ENCODE measurements around the gene ERMAP. TPM values are rescaled to one million over a fixed set of nuclear protein-coding genes. Genes with fewer than 3 reads are reported as not detected.

The ERMAP gene
- total and polyA plus RNA-seq, 2 experiments from 2014 or later: 1.2 to 2.2 TPM

DNA sequence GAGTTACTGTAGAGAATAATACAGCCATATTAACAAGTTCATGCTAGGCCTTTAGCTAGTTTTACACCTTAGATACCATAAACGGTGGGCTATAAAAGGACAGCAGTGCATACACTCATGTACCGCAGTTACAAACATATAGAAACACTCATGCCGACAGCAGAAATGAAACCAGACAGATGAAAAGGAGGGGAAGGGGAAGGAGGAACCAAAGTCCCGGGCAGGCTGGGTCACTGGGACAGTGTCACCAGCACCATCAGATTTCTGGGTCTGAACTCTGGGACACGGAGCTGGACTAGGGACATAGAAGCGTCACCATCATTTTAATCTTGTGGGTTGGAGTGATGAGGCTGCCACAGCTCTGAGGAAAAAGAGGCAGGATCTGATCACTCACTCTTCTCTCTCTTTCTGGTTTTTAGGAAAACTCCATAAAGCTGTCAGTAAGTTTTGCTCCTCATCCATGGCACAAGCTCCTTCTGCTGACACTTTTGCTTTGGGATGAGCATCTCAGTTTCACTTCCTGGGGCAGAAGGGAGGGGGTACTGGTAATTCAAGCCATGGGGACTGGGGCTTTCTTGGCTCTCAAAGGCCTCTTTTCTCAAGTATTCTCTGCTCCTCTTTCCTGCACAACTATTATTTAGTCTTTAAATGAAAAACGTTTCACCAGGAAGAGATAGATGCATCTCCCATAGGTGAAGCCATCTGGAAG lies 21.7 kb downstream of the ERMAP start:
- no peaks in the 10 kb centered on the region for H3K4me1 Mint-ChIP-seq
- H3K27me3 Mint-ChIP-seq (ENCODE audit: insufficient read depth, low read depth, poor library complexity): peaks cover 4% of the 10 kb centered on the region
- no peak overlapping the region for H3K4me2 ChIP-seq
- ATAC-seq: no peak
- no peaks in the 10 kb centered on the region for H3K9me3 Mint-ChIP-seq
- no peaks in the 10 kb centered on the region for H3F3A ChIP-seq (replicated peaks; ENCODE audit: low read depth)
- H3K4me3 ChIP-seq: no peak overlapping the region
- no peak overlapping the region for H3K27ac ChIP-seq (ENCODE audit: low read depth)
- H3K4me3 Mint-ChIP-seq: no peak overlapping the region
- H3K4me1 ChIP-seq (ENCODE audit: insufficient read depth): no peaks in the 10 kb centered on the region
- H4K20me1 ChIP-seq (replicated peaks; ENCODE audit: insufficient read depth): no peaks in the 10 kb centered on the region; the same call in 1 of the 2 replicates
- no peak overlapping the region for H3K27ac Mint-ChIP-seq
- TF ChIP-seq NANOG (IDR thresholded peaks at IDR 0.05; ENCODE audit: borderline replicate concordance): no peak
- TF ChIP-seq EZH2 (IDR thresholded peaks at IDR 0.05; ENCODE audit: low read depth, unreplicated experiment): no peak
- TF ChIP-seq, protein P1, sequence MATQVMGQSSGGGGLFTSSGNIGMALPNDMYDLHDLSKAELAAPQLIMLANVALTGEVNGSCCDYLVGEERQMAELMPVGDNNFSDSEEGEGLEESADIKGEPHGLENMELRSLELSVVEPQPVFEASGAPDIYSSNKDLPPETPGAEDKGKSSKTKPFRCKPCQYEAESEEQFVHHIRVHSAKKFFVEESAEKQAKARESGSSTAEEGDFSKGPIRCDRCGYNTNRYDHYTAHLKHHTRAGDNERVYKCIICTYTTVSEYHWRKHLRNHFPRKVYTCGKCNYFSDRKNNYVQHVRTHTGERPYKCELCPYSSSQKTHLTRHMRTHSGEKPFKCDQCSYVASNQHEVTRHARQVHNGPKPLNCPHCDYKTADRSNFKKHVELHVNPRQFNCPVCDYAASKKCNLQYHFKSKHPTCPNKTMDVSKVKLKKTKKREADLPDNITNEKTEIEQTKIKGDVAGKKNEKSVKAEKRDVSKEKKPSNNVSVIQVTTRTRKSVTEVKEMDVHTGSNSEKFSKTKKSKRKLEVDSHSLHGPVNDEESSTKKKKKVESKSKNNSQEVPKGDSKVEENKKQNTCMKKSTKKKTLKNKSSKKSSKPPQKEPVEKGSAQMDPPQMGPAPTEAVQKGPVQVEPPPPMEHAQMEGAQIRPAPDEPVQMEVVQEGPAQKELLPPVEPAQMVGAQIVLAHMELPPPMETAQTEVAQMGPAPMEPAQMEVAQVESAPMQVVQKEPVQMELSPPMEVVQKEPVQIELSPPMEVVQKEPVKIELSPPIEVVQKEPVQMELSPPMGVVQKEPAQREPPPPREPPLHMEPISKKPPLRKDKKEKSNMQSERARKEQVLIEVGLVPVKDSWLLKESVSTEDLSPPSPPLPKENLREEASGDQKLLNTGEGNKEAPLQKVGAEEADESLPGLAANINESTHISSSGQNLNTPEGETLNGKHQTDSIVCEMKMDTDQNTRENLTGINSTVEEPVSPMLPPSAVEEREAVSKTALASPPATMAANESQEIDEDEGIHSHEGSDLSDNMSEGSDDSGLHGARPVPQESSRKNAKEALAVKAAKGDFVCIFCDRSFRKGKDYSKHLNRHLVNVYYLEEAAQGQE (IDR thresholded peaks at IDR 0.05; ENCODE audit: unreplicated experiment): no peak
- no peak for TF ChIP-seq ZNF331 (CRISPR knock-in tag; IDR thresholded peaks at IDR 0.05; ENCODE audit: low read depth)
- TF ChIP-seq EZH2phosphoT487 (IDR thresholded peaks at IDR 0.05; ENCODE audit: unreplicated experiment): no peak
- TF ChIP-seq, protein P2, sequence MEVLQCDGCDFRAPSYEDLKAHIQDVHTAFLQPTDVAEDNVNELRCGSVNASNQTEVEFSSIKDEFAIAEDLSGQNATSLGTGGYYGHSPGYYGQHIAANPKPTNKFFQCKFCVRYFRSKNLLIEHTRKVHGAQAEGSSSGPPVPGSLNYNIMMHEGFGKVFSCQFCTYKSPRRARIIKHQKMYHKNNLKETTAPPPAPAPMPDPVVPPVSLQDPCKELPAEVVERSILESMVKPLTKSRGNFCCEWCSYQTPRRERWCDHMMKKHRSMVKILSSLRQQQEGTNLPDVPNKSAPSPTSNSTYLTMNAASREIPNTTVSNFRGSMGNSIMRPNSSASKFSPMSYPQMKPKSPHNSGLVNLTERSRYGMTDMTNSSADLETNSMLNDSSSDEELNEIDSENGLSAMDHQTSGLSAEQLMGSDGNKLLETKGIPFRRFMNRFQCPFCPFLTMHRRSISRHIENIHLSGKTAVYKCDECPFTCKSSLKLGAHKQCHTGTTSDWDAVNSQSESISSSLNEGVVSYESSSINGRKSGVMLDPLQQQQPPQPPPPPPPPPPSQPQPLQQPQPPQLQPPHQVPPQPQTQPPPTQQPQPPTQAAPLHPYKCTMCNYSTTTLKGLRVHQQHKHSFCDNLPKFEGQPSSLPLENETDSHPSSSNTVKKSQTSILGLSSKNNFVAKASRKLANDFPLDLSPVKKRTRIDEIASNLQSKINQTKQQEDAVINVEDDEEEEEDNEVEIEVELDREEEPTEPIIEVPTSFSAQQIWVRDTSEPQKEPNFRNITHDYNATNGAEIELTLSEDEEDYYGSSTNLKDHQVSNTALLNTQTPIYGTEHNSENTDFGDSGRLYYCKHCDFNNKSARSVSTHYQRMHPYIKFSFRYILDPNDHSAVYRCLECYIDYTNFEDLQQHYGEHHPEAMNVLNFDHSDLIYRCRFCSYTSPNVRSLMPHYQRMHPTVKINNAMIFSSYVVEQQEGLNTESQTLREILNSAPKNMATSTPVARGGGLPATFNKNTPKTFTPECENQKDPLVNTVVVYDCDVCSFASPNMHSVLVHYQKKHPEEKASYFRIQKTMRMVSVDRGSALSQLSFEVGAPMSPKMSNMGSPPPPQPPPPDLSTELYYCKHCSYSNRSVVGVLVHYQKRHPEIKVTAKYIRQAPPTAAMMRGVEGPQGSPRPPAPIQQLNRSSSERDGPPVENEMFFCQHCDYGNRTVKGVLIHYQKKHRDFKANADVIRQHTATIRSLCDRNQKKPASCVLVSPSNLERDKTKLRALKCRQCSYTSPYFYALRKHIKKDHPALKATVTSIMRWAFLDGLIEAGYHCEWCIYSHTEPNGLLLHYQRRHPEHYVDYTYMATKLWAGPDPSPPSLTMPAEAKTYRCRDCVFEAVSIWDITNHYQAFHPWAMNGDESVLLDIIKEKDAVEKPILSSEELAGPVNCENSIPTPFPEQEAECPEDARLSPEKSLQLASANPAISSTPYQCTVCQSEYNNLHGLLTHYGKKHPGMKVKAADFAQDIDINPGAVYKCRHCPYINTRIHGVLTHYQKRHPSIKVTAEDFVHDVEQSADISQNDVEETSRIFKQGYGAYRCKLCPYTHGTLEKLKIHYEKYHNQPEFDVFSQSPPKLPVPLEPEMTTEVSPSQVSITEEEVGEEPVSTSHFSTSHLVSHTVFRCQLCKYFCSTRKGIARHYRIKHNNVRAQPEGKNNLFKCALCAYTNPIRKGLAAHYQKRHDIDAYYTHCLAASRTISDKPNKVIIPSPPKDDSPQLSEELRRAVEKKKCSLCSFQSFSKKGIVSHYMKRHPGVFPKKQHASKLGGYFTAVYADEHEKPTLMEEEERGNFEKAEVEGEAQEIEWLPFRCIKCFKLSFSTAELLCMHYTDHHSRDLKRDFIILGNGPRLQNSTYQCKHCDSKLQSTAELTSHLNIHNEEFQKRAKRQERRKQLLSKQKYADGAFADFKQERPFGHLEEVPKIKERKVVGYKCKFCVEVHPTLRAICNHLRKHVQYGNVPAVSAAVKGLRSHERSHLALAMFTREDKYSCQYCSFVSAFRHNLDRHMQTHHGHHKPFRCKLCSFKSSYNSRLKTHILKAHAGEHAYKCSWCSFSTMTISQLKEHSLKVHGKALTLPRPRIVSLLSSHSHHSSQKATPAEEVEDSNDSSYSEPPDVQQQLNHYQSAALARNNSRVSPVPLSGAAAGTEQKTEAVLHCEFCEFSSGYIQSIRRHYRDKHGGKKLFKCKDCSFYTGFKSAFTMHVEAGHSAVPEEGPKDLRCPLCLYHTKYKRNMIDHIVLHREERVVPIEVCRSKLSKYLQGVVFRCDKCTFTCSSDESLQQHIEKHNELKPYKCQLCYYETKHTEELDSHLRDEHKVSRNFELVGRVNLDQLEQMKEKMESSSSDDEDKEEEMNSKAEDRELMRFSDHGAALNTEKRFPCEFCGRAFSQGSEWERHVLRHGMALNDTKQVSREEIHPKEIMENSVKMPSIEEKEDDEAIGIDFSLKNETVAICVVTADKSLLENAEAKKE (CRISPR knock-in tag; IDR thresholded peaks at IDR 0.05): no peak
- TF ChIP-seq, protein P3, sequence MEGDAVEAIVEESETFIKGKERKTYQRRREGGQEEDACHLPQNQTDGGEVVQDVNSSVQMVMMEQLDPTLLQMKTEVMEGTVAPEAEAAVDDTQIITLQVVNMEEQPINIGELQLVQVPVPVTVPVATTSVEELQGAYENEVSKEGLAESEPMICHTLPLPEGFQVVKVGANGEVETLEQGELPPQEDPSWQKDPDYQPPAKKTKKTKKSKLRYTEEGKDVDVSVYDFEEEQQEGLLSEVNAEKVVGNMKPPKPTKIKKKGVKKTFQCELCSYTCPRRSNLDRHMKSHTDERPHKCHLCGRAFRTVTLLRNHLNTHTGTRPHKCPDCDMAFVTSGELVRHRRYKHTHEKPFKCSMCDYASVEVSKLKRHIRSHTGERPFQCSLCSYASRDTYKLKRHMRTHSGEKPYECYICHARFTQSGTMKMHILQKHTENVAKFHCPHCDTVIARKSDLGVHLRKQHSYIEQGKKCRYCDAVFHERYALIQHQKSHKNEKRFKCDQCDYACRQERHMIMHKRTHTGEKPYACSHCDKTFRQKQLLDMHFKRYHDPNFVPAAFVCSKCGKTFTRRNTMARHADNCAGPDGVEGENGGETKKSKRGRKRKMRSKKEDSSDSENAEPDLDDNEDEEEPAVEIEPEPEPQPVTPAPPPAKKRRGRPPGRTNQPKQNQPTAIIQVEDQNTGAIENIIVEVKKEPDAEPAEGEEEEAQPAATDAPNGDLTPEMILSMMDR (conservative IDR thresholded peaks at IDR 0.05; ENCODE audit: low read depth in 2 of 2): no peak
- TF ChIP-seq POLR2AphosphoS5 (IDR thresholded peaks at IDR 0.05; ENCODE audit: low read depth): no peak
- TF ChIP-seq CREB1 (CRISPR knock-in tag; IDR thresholded peaks at IDR 0.05; ENCODE audit: low read depth): no peak
- TF ChIP-seq, protein P4, sequence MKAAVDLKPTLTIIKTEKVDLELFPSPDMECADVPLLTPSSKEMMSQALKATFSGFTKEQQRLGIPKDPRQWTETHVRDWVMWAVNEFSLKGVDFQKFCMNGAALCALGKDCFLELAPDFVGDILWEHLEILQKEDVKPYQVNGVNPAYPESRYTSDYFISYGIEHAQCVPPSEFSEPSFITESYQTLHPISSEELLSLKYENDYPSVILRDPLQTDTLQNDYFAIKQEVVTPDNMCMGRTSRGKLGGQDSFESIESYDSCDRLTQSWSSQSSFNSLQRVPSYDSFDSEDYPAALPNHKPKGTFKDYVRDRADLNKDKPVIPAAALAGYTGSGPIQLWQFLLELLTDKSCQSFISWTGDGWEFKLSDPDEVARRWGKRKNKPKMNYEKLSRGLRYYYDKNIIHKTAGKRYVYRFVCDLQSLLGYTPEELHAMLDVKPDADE (IDR thresholded peaks at IDR 0.05): no peak
- no peak for TF ChIP-seq ZNF114 (CRISPR knock-in tag; IDR thresholded peaks at IDR 0.05)
- TF ChIP-seq STAT1 (IDR thresholded peaks at IDR 0.05; ENCODE audit: unreplicated experiment): no peak
- TF ChIP-seq JUNB (IDR thresholded peaks at IDR 0.05; ENCODE audit: unreplicated experiment): no peak
- H3K79me2 ChIP-seq (replicated peaks; ENCODE audit: insufficient read depth): no peaks in the 10 kb centered on the region
- no peaks in the 10 kb centered on the region for H3K9me2 ChIP-seq (ENCODE audit: insufficient read depth)
- DNase-seq (ENCODE audit: low spot score): no peak
- peaks cover 15% of the 10 kb centered on the region for H3K36me3 Mint-ChIP-seq (ENCODE audit: low read depth)
- H3K36me3 ChIP-seq (ENCODE audit: insufficient read depth): no peaks in the 10 kb centered on the region
- no peaks in the 10 kb centered on the region for H3K27me3 ChIP-seq (ENCODE audit: insufficient read depth)
- no peak overlapping the region for H2AFZ ChIP-seq

All from GM23338 (cell line).